IMR-90 (cell line): ENCODE measurements around the gene NXN.

Experiments used
- BHLHE40 ChIP-seq: fragments of 150-350 bp; IDR thresholded peaks from 2 replicates; pipeline ENCODE4 v1.6.1; 2016; ENCODE audit warnings: mild to moderate bottlenecking, low read depth, low read length
- CTCF ChIP-seq: conservative IDR thresholded peaks from 2 replicates; pipeline ENCODE4 v1.5.1; 2012; ENCODE audit warnings: mild to moderate bottlenecking, low read depth, low read length, improper control_type of control experiment
- ELK1 ChIP-seq: fragments of 150-350 bp; IDR thresholded peaks from 2 replicates; pipeline ENCODE4 v1.6.1; 2016; ENCODE audit warnings: low read depth, mild to moderate bottlenecking, low read length, moderate library complexity, borderline replicate concordance
- MXI1 ChIP-seq: IDR thresholded peaks from 2 replicates; pipeline ENCODE4 v1.6.1; 2012; ENCODE audit warnings: low read depth, mild to moderate bottlenecking, low read length, moderate library complexity, borderline replicate concordance
- NFE2L2 ChIP-seq: fragments of 150-350 bp; IDR thresholded peaks from 2 replicates; pipeline ENCODE4 v1.6.1; 2016; ENCODE audit warnings: low read depth, mild to moderate bottlenecking, low read length
- POLR2A ChIP-seq: IDR thresholded peaks from 2 replicates; pipeline ENCODE4 v1.6.1; 2012; ENCODE audit warnings: mild to moderate bottlenecking, low read depth, low read length
- RAD21 ChIP-seq: IDR thresholded peaks from 2 replicates; pipeline ENCODE4 v1.6.1; 2012; ENCODE audit warnings: low read length, improper control_type of control experiment

GRCh38 chr17:789160-789840 lies 190.3 kb downstream of the NXN start:
- TF ChIP-seq CTCF, result no peak
- TF ChIP-seq NFE2L2, result no peak
- TF ChIP-seq POLR2A, result no peak
- TF ChIP-seq RAD21, result no peak
- TF ChIP-seq BHLHE40, result no peak
- no peak for TF ChIP-seq ELK1
- no peak for TF ChIP-seq MXI1
